Measurements from ENCODE around the gene WWOX. TPM values are rescaled to one million over a fixed set of nuclear protein-coding genes. Genes with fewer than 3 reads are reported as not detected.

The WWOX gene
- total RNA-seq, 2 experiments from 2014 or later, result 16.6 to 19.0 TPM

GRCh38 chr16:78666318-78666717 is 566.9 kb downstream of the WWOX start:
- H3K27ac Mint-ChIP-seq, result no peak overlapping the region
- ChIA-PET CTCF (no interaction called here), POLR2A (no interaction called here)

GRCh38 chr16:78667675-78668074 is 568.2 kb downstream of the WWOX start:
- POLR2A ChIA-PET, result no interaction called here
- no peaks in the 10 kb centered on the region for H3K4me1 Mint-ChIP-seq
- no peak overlapping the region for H3K4me3 Mint-ChIP-seq
- no peak overlapping the region for H3K27ac Mint-ChIP-seq
- no peaks in the 10 kb centered on the region for H3K36me3 Mint-ChIP-seq (ENCODE audit: low read depth)
- CTCF ChIA-PET, result interaction anchor here (0.7 kb wide), 1 partner anchor 785 kb away, joined by 3 read pairs; no protein-coding TSS in a partner anchor
- H3K27me3 Mint-ChIP-seq, result no peaks in the 10 kb centered on the region
- no peaks in the 10 kb centered on the region for H3K9me3 Mint-ChIP-seq
- DNase-seq, result no peak

More at GRCh38 chr16:78666318-78666717, 566.9 kb downstream of the WWOX start:
- no peaks in the 10 kb centered on the region for H3K36me3 Mint-ChIP-seq (ENCODE audit: low read depth)
- no peaks in the 10 kb centered on the region for H3K4me1 Mint-ChIP-seq
- no peak for DNase-seq
- no peak overlapping the region for H3K4me3 Mint-ChIP-seq
- no peaks in the 10 kb centered on the region for H3K9me3 Mint-ChIP-seq
- no peaks in the 10 kb centered on the region for H3K27me3 Mint-ChIP-seq

- no peaks in the 10 kb centered on the region for H3K36me3 Mint-ChIP-seq (ENCODE audit: low read depth)
- H3K4me1 Mint-ChIP-seq, result no peaks in the 10 kb centered on the region
- H3K27me3 Mint-ChIP-seq, result no peaks in the 10 kb centered on the region
- H3K9me3 Mint-ChIP-seq, result no peaks in the 10 kb centered on the region
- no peak overlapping the region for H3K27ac Mint-ChIP-seq
- ChIA-PET CTCF (no interaction called here), POLR2A (no interaction called here)
- no peak for DNase-seq
- H3K4me3 Mint-ChIP-seq, result no peak overlapping the region
Observed at GRCh38 chr16:78668393-78668792, 568.9 kb downstream of the WWOX start.

DNA sequence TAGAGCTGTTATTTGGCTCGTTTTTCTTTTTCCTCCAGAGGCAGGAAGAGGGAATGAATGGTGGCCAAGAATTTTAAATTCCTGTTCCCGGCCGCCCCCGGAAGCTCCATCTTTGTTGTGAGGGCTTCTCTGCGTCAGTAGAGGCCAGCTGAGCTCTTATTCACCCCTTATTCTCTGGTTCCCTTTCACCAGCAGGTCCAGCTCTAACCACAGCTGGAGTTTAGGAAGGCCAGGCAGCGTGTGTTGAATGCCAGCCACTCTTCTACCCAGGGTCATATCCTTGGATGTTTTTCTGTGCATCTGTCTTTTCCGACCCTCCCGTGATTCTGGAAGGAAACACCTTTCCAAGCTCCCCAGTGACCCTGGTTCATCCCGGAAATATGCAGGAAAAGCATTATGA is 570.5 kb downstream of the WWOX start:
- no peak overlapping the region for H3K27ac Mint-ChIP-seq
- no peaks in the 10 kb centered on the region for H3K9me3 Mint-ChIP-seq
- ChIA-PET POLR2A (no interaction called here), CTCF (no interaction called here)
- no peaks in the 10 kb centered on the region for H3K4me1 Mint-ChIP-seq
- no peaks in the 10 kb centered on the region for H3K27me3 Mint-ChIP-seq
- no peak for DNase-seq
- H3K4me3 Mint-ChIP-seq, result no peak overlapping the region
- H3K36me3 Mint-ChIP-seq (ENCODE audit: low read depth), result no peaks in the 10 kb centered on the region

DNA sequence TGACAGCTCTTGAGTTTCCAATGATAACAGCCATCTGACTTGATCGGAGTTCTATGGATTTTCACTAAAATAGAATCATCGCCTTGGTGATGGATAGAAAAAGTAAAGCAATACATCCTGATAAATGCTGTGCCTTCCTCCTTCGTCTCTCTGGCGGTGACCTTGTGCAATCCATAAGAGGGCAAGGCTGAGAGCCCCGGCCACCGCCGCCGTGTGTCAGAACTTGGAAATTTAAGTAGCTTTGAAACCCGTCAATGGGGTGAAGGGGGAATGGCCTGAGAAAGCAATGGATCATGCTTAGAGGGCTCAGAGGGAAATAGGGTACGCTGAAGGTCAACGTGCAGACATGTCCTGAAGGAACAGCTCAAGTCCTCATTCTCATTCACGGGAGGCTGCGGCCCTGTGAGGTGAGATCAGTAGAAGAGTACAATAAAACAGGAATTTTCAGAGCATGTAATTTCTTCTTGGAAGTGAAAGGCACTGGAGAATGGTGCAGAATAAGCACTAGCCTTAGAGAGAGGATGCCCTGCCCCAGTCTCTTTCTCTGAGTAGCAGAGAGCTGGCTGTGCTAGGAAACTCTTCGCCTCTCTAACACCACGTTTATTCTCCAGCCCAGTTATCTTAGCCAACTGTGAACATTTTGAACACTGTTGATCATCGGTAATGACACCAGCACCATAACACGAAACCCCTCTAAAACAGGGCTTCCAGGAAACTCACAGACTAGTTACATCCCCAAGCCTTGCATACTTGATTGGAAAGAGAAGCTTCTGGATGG is 573.5 kb downstream of the WWOX start:
- no peaks in the 10 kb centered on the region for H3K27me3 Mint-ChIP-seq
- H3K4me1 Mint-ChIP-seq, result peaks cover 8% of the 10 kb centered on the region
- H3K4me3 Mint-ChIP-seq, result no peak overlapping the region
- no peak overlapping the region for H3K27ac Mint-ChIP-seq
- no peak for DNase-seq
- no peaks in the 10 kb centered on the region for H3K9me3 Mint-ChIP-seq
- CTCF ChIA-PET, result no interaction called here
- POLR2A ChIA-PET, result interaction anchor here (1.0 kb wide), 1 partner anchor 9 kb away, joined by 3 read pairs; no protein-coding TSS in a partner anchor
- H3K36me3 Mint-ChIP-seq (ENCODE audit: low read depth), result no peaks in the 10 kb centered on the region

GRCh38 chr16:78673884-78674283 is 574.4 kb downstream of the WWOX start:
- ChIA-PET POLR2A (no interaction called here), CTCF (interaction anchor here (0.7 kb wide), 1 partner anchor 10 kb away, joined by 3 read pairs; no protein-coding TSS in a partner anchor)
- no peak for DNase-seq
- Mint-ChIP-seq H3K27me3 (no peaks in the 10 kb centered on the region), H3K4me1 (peaks cover 9% of the 10 kb centered on the region), H3K9me3 (no peaks in the 10 kb centered on the region), H3K4me3 (no peak overlapping the region), H3K36me3 (ENCODE audit: low read depth) (no peaks in the 10 kb centered on the region), H3K27ac (no peak overlapping the region)

- POLR2A ChIA-PET, result no interaction called here
- peaks cover 9% of the 10 kb centered on the region for H3K4me1 Mint-ChIP-seq
- H3K36me3 Mint-ChIP-seq (ENCODE audit: low read depth), result no peaks in the 10 kb centered on the region
- no peaks in the 10 kb centered on the region for H3K27me3 Mint-ChIP-seq
- no peak overlapping the region for H3K4me3 Mint-ChIP-seq
- CTCF ChIA-PET, result interaction anchor here (0.8 kb wide), 1 partner anchor 95 kb away, joined by 4 read pairs; no protein-coding TSS in a partner anchor
- H3K9me3 Mint-ChIP-seq, result no peaks in the 10 kb centered on the region
- no peak for DNase-seq
- no peak overlapping the region for H3K27ac Mint-ChIP-seq
Observed at GRCh38 chr16:78675312-78675711, 575.9 kb downstream of the WWOX start.

DNA sequence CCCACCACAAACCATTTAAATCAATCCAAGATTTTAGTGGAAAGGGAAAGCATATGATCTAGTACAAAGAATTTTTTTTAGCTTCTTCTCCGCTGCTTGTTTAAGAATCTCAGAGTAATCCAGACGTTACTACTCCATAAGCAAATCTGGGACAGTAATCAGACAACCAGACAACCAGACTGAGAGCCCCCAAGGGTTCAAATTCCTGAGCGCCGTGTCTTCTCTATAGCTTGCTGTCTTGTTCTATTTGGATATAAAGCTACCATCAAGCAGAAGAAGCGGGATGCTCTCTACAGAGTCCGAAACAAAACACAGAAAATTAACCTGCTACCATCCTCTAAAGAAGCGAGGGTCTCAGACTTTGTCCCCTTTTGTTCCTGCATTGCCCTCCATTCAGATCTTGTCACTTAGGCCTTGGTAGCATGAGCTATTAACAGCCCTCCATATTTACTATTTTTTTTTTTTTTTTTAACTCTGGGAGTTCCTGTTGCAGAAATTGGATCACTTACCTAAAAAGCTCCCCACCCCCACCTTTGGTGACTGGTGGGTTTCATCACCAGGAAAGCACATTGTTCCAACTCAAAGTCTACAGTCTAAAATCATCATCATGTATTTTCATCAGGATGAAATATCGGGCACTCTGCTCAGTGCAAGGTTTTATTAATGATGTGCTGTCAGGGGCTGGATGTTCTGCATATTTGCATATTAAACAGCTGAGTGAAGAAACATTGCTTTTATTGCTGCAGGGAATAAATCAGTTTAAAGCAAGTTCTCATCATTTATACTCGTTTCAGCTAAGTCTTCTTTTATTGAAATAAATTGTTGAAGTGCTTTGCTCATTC is 576.7 kb downstream of the WWOX start:
- Mint-ChIP-seq H3K36me3 (ENCODE audit: low read depth) (no peaks in the 10 kb centered on the region), H3K4me1 (peaks cover 9% of the 10 kb centered on the region), H3K27ac (no peak overlapping the region), H3K27me3 (no peaks in the 10 kb centered on the region), H3K4me3 (no peak overlapping the region), H3K9me3 (no peaks in the 10 kb centered on the region)
- CTCF ChIA-PET, result interaction anchor here (0.7 to 0.8 kb wide), 2 partner anchors 94 to 237 kb away, joined by 3 to 4 read pairs; no protein-coding TSS in a partner anchor
- no peak for DNase-seq
- POLR2A ChIA-PET, result no interaction called here

DNA sequence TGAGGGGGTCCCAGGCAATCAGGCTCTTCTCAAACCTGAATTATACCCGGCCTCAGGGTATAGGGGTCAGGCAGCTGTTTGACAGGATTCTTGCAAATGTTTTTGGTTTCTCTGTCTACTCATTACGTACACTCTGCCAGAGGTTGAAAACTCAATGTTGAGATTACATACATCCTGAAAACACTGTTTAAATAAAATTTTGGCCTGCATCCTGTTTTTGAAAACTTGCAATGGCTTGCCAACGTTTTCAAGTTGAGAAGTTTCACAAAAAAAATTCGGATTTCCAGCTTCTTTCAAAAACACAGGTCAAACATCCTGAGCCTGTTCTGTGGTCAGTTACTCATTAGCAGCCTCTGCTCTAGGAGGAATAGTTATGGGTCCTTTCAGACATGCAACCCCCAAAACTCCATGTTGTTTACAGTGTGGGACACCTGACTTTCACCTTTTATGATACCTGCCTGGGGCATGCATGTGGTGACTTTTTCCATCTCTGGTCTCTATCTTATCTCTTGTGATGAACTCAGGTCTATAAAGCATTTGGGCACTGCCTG is 577.8 kb downstream of the WWOX start:
- Mint-ChIP-seq H3K27me3 (no peaks in the 10 kb centered on the region), H3K36me3 (ENCODE audit: low read depth) (no peaks in the 10 kb centered on the region), H3K9me3 (no peaks in the 10 kb centered on the region), H3K4me1 (peaks cover 9% of the 10 kb centered on the region), H3K4me3 (no peak overlapping the region), H3K27ac (no peak overlapping the region)
- no peak for DNase-seq
- ChIA-PET CTCF (no interaction called here), POLR2A (no interaction called here)

GRCh38 chr16:78679546-78679945 is 580.1 kb downstream of the WWOX start:
- ChIA-PET POLR2A (no interaction called here), CTCF (no interaction called here)
- Mint-ChIP-seq H3K9me3 (no peaks in the 10 kb centered on the region), H3K27me3 (no peaks in the 10 kb centered on the region), H3K4me1 (peaks cover 9% of the 10 kb centered on the region), H3K36me3 (ENCODE audit: low read depth) (no peaks in the 10 kb centered on the region), H3K27ac (no peak overlapping the region), H3K4me3 (no peak overlapping the region)
- no peak for DNase-seq

- peaks cover 9% of the 10 kb centered on the region for H3K4me1 Mint-ChIP-seq
- H3K27me3 Mint-ChIP-seq, result no peaks in the 10 kb centered on the region
- no peak overlapping the region for H3K4me3 Mint-ChIP-seq
- CTCF ChIA-PET, result no interaction called here
- H3K36me3 Mint-ChIP-seq (ENCODE audit: low read depth), result no peaks in the 10 kb centered on the region
- POLR2A ChIA-PET, result interaction anchor here (1.2 kb wide), 1 partner anchor 9 kb away, joined by 3 read pairs; no protein-coding TSS in a partner anchor
- H3K27ac Mint-ChIP-seq, result no peak overlapping the region
- no peaks in the 10 kb centered on the region for H3K9me3 Mint-ChIP-seq
- DNase-seq, result no peak
Observed at GRCh38 chr16:78681743-78682142, 582.3 kb downstream of the WWOX start.

- Mint-ChIP-seq H3K4me3 (no peak overlapping the region), H3K9me3 (no peaks in the 10 kb centered on the region), H3K27me3 (no peaks in the 10 kb centered on the region), H3K4me1 (no peaks in the 10 kb centered on the region), H3K36me3 (ENCODE audit: low read depth) (no peaks in the 10 kb centered on the region), H3K27ac (no peak overlapping the region)
- ChIA-PET CTCF (no interaction called here), POLR2A (no interaction called here)
- no peak for DNase-seq
Observed at GRCh38 chr16:78684030-78684611, 584.7 kb downstream of the WWOX start.

All from activated CD4-positive, alpha-beta memory T cell treated with anti-CD3 and anti-CD28 coated beads, Interleukin-2, amount 10 ng/mL, durations not matched to agents 7 days and 5 days (primary cell).